Progenitor cell of endocrine pancreas (in vitro differentiated cells): ENCODE measurements around the gene VWA2. TPM values are rescaled to one million over a fixed set of nuclear protein-coding genes. Genes with fewer than 3 reads are reported as not detected.
"Not testable (repeated sequence)": the region's sequence is repeated elsewhere in the genome, so short reads cannot be mapped to it uniquely, and the experiment has no call there.

ENCODE experiments used
- DNase-seq: peaks from one replicate; pipeline ENCODE4 v3.0.0; 2021; ENCODE audit warnings: low spot score; ENCODE audit not compliant: unreplicated experiment
- H3K27ac Mint-ChIP-seq: 2 replicates; pipeline ENCODE4 v1.8.0; 2021; ENCODE audit warnings: mild to moderate bottlenecking, moderate library complexity, mixed read lengths
- H3K27me3 Mint-ChIP-seq: 2 replicates; pipeline ENCODE4 v1.8.0; 2021; ENCODE audit warnings: mixed read lengths
- H3K36me3 Mint-ChIP-seq: 2 replicates; pipeline ENCODE4 v1.8.0; 2022; ENCODE audit warnings: mixed read lengths; ENCODE audit not compliant: insufficient read depth
- H3K4me1 Mint-ChIP-seq: 2 replicates; pipeline ENCODE4 v1.8.0; 2021; ENCODE audit warnings: low read depth, mixed read lengths
- H3K4me3 Mint-ChIP-seq: 2 replicates; pipeline ENCODE4 v1.8.0; 2021; ENCODE audit warnings: low read depth, mild to moderate bottlenecking, moderate library complexity, mixed read lengths
- H3K9me3 Mint-ChIP-seq: 2 replicates; pipeline ENCODE4 v1.8.0; 2021; ENCODE audit warnings: low read depth, mixed read lengths
- total RNA-seq: library from RNA; stranded (reverse); gene quantifications from 2 replicates; pipeline ENCODE4 v1.2.1, GENCODE V29; 2021
- TF ChIP-seq, protein P1 (sequence below): fragments of 200-600 bp; sonication (generic); IDR thresholded peaks from one replicate; pipeline ENCODE4 v1.5.0; 2021; ENCODE audit warnings: antibody characterized with exemption, mild to moderate bottlenecking; ENCODE audit not compliant: unreplicated experiment

Gene VWA2
- total RNA-seq, 1 donor from 2014 or later = 12.4 TPM

DNA sequence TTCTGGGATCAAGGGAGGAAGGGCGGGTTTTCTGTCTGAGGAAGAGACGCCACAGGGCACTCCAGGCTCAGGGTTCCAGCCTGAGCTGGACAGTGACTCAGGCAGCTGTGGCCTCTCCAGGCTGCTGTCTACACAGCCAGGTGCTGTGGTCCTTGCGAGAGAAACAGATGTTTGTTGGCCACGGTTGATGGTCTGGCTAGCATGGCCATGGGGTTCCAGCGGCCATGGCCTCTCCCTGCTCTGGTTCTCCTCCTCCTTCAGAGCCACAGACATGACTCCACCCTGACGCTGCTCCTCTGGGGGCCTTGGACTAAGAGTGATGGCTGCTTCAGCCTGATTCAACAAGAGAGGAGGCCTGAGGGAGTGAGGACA, 89.4 kb downstream of the VWA2 start:
- Mint-ChIP-seq H3K4me3 (no peak overlapping the region), H3K9me3 (no peaks in the 10 kb centered on the region), H3K27me3 (peaks cover 14% of the 10 kb centered on the region), H3K27ac (no peak overlapping the region), H3K36me3 (no peaks in the 10 kb centered on the region), H3K4me1 (peaks cover 5% of the 10 kb centered on the region)
- DNase-seq = no peak
- TF ChIP-seq, protein P1, sequence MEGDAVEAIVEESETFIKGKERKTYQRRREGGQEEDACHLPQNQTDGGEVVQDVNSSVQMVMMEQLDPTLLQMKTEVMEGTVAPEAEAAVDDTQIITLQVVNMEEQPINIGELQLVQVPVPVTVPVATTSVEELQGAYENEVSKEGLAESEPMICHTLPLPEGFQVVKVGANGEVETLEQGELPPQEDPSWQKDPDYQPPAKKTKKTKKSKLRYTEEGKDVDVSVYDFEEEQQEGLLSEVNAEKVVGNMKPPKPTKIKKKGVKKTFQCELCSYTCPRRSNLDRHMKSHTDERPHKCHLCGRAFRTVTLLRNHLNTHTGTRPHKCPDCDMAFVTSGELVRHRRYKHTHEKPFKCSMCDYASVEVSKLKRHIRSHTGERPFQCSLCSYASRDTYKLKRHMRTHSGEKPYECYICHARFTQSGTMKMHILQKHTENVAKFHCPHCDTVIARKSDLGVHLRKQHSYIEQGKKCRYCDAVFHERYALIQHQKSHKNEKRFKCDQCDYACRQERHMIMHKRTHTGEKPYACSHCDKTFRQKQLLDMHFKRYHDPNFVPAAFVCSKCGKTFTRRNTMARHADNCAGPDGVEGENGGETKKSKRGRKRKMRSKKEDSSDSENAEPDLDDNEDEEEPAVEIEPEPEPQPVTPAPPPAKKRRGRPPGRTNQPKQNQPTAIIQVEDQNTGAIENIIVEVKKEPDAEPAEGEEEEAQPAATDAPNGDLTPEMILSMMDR = no peak

DNA sequence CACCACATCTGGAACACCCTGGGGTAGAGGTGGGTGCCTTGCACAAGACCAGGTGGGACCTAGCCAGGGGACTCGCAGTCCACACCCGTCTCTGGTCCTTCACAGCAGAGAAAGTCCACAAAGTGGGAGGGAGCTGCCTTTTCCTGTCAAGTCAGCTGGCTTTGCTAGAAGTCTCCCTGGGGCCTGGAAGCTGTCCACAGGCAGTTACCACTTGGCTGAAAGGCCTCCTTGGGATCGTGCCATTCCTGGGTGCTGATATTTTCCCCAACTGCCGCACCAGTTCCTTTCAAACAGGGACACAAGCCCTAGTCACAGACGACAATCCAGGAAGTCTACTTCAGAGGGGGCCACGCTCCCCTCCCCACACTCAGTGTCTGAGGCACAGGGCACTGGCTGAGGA, 89.8 kb downstream of the VWA2 start:
- Mint-ChIP-seq H3K4me1 (peaks cover 5% of the 10 kb centered on the region), H3K27ac (no peak overlapping the region), H3K27me3 (peaks cover 15% of the 10 kb centered on the region)

DNA sequence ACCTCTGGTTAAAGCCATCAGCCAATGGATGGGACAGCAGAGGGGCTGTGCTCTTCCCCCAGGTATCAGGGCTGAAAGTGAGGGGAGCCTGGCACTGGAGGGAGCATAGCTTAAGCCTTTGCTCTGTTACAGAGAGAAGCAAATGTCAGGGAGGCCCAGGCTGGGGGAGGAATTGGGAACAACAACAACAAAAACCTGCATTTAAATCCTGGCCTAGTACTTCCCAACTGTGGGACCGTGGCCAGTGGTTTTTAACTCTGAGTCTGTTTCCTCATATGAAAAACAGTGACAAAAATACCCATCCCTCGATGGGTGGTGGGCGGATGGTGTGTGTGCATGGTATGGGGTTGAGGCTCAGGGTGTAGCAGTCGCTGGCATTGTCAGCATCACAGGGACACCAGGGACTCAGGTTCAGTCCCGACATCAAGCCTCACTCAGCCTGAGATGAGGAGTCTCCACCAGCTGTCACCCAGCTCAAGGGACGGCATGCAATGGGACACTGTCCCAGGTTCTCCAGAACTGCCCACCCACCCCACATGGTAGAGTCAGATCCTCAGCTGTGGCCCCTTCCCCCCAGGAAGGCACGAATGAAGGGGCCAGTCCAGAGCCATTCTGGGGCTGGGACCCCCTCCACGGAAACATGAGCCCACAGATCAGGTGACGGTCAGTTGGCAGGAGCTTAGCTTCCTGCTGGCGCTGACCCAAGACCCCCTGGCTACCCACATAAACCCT, 90.7 kb downstream of the VWA2 start:
- Mint-ChIP-seq H3K4me1 (peaks cover 5% of the 10 kb centered on the region), H3K27ac (no peak overlapping the region), H3K36me3 (no peaks in the 10 kb centered on the region), H3K9me3 (no peaks in the 10 kb centered on the region), H3K4me3 (no peak overlapping the region), H3K27me3 (peaks cover 21% of the 10 kb centered on the region)
- DNase-seq = no peak
- TF ChIP-seq, protein P1 = no peak

More for the DNA sequence above, 89.8 kb downstream of the VWA2 start:
- TF ChIP-seq, protein P1 = no peak
- Mint-ChIP-seq H3K9me3 (no peaks in the 10 kb centered on the region), H3K36me3 (no peaks in the 10 kb centered on the region), H3K4me3 (no peak overlapping the region)
- DNase-seq = no peak

DNA sequence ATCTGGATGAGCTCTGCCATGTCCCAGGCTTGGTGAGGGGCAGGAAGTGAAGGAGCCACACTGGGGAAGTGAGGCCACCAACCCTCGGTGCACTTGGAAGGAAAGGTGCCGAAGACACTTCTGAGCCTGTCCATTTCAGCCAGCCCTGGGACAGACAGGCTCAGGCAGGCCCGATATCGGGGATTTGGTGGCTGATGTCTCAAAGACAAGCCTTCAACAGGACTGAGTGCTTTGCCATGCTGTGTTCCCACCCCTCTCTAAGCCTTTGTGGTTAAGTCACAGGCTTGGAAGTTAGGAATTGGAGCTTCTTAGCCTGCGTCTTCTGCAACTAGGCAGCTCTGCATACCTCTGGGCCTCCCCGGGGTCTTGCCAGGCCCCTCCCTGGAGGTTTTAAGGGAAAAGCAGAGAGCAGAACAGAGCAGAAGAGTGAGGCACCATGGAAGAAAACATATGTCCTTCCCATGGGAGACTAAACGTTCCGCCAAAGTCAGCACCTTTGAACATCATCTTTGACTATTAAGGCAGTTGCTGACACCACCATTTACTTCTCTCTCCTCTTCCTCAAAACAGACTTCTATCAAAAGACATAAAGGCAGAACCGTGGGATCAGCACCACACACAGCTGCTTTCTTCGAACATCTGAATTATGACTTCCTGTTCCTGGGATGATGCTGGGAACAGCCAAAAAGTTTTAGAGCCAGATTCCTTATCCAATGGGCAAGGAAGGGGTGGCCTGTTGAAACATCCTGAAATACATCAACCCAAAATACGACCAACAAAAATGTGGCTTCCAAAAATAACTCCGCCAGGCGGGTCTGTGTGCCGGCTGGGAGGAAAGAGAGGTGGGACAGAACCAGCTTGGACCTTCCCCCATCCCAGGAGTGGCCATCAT, 93.5 kb downstream of the VWA2 start:
- Mint-ChIP-seq H3K27me3 (peaks cover 26% of the 10 kb centered on the region), H3K36me3 (no peaks in the 10 kb centered on the region), H3K9me3 (no peaks in the 10 kb centered on the region), H3K27ac (no peak overlapping the region), H3K4me1 (peaks cover 3% of the 10 kb centered on the region), H3K4me3 (no peak overlapping the region)
- DNase-seq = no peak
- TF ChIP-seq, protein P1 = no peak

DNA sequence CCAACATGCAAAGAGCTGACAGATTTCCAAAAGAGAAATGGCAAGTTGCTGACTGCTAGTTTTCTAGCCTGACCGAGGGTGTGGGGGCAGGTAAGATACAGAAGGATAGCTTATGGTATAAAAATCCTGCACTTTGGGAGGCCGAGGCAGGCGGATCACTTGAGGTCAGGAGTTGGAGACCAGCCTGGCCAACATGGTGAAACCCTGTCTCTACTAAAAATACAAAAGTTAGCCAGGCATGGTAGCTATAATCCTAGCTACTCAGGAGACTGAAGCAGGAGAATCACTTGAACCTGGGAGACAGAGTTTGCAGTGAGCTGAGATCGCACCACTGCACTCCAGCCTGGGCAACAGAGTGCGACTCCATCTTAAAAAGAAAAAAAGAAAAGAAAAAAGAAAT, 94.4 kb downstream of the VWA2 start:
- H3K36me3 Mint-ChIP-seq, H3K27ac Mint-ChIP-seq, H3K9me3 Mint-ChIP-seq, H3K4me3 Mint-ChIP-seq, H3K4me1 Mint-ChIP-seq, DNase-seq: not testable (repeated sequence)
- H3K27me3 Mint-ChIP-seq = peaks cover 26% of the 10 kb centered on the region
